ENCODE results near the gene ANAPC16.

The ANAPC16 gene

DNA sequence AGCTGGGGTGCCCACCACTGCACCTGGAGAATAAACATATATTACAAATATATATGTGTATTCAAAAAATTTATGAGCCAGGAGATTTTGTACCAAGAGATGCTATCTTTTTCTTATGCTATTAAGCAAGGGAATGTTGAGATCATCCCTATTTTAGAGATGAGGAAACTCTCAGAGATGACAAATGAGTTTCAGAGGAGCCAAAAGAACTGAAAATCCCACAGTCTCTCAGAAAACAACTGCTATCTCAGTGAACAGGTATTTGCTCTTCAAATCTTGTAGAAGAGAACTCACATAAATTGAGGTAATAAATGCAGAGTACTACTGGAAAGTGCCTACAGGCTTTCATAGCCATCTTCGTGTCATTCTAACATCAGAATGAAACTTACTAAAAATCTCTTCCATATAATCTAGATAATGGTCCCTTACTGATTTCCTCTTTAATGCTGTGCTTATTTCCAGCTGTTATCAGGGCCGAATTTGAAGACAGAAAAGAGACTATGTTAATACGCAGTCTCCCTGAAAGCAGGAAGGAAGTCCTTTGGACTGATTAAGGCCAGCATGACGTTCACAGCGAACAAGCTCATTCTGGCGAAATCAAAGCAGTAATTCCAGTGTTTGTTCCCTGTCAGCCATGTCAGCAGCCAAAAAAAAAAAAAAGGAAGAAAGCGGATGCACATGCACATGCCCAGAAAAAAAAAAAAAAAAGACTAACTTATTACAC lies 29.4 kb upstream of the ANAPC16 start:
- TF ChIP-seq, protein P1, sequence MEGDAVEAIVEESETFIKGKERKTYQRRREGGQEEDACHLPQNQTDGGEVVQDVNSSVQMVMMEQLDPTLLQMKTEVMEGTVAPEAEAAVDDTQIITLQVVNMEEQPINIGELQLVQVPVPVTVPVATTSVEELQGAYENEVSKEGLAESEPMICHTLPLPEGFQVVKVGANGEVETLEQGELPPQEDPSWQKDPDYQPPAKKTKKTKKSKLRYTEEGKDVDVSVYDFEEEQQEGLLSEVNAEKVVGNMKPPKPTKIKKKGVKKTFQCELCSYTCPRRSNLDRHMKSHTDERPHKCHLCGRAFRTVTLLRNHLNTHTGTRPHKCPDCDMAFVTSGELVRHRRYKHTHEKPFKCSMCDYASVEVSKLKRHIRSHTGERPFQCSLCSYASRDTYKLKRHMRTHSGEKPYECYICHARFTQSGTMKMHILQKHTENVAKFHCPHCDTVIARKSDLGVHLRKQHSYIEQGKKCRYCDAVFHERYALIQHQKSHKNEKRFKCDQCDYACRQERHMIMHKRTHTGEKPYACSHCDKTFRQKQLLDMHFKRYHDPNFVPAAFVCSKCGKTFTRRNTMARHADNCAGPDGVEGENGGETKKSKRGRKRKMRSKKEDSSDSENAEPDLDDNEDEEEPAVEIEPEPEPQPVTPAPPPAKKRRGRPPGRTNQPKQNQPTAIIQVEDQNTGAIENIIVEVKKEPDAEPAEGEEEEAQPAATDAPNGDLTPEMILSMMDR (IDR thresholded peaks at IDR 0.05; ENCODE audit: insufficient read depth, low read depth, low read length, missing control alignments), result no peak
- no peak overlapping the region for H3K4me3 ChIP-seq (ENCODE audit: low read length)
- no peak for DNase-seq (ENCODE audit: low read depth)

DNA sequence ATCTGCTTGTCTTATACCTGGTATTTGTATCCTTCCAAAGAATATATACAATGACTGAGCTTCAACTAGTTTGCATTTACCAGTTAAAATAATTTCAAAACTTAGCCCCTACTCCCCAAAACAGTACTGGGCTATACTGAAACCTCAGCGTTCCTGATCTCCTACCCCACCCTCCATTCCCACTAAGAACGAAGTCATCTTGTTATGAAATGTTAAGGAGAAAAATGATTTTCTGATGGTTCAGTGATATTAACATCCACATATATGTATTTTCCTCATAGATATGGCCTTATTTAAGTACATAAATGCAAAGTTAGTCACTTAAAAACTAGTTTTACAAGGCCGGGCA lies 28.9 kb upstream of the ANAPC16 start:
- TF ChIP-seq, protein P1 (IDR thresholded peaks at IDR 0.05; ENCODE audit: insufficient read depth, low read depth, low read length, missing control alignments), result no peak
- H3K4me3 ChIP-seq (ENCODE audit: low read length), result no peak overlapping the region
- no peak for DNase-seq (ENCODE audit: low read depth)

DNA sequence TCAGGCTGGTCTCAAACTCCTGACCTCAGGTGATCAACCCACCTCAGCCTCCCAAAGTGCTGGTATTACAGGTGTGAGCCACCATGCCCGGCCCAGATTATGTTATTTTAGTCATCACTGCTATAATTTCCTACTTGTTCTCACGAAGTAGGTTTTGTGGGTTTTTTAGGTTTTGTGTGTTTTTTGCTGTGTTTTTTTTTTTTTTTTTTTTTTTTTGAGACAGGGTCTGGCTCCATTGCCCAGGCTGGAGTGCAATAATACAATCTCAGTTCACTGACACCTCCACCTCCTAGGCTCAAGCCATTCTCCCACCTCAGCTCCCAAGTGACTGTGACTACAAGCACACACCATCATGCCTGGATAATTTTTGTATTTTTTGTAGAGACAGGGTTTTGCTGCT lies 20.9 kb upstream of the ANAPC16 start:
- DNase-seq (ENCODE audit: low read depth), result no peak
- no peak overlapping the region for H3K4me3 ChIP-seq (ENCODE audit: low read length)
- TF ChIP-seq, protein P1 (IDR thresholded peaks at IDR 0.05; ENCODE audit: insufficient read depth, low read depth, low read length, missing control alignments), result no peak

DNA sequence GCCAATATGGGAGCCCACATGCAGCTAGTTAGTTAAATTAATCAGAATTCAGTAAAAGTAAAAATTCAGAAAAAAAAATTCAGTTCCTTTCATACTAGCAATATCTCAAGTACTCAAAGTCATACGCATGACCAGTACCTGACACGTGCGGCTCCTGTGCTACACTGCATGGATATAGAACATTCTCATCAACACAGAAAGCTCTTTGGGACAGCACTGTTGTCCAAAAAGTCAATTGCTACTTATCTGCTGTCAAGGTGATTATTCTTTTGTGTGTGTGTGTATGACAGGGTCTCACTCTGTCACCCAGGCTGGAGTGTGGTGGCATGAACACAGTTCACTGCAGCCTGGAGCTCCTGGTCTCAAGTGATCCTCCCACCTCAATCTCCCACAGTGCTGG lies 14.9 kb upstream of the ANAPC16 start:
- no peak overlapping the region for H3K4me3 ChIP-seq (ENCODE audit: low read length)
- no peak for DNase-seq (ENCODE audit: low read depth)
- TF ChIP-seq, protein P1 (IDR thresholded peaks at IDR 0.05; ENCODE audit: insufficient read depth, low read depth, low read length, missing control alignments), result no peak

DNA sequence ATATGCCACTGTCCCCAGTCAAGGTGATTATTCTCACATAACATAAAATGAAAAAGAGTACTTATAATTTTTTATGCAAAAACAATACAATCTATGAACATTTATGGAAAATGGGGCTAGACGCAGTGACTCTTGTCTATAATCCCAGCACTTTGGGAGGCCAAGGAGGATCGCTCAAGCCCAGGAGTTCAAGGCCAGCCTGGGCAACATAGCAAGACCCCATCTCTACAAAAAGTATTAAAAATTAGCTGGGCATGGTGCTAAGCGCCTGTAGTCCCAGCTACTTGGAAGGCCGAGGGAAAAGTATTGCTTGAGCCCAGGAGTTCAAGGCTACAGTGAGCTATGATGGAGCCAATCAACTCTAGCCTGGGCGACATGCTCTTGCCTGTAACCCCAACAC lies 14.5 kb upstream of the ANAPC16 start:
- H3K4me3 ChIP-seq (ENCODE audit: low read length), result no peak overlapping the region
- TF ChIP-seq, protein P1 (IDR thresholded peaks at IDR 0.05; ENCODE audit: insufficient read depth, low read depth, low read length, missing control alignments), result no peak
- no peak for DNase-seq (ENCODE audit: low read depth)

DNA sequence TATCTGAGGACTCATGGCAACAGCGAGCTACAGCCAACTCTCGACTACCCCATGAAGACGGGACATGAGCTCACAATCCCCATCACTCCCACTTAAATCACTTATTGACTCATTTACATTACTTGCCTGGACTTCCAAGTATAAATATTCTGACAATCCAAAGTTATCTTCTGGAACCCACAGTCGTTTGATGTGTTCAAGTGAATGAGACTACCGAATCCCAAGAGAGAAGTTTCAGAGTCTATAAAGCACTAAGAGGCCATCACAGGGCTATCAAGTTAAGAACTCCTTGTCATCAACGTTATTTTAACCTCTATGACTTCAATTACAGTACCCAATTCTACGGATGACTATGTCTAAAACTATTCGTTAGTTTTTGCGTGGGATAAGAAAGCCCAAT lies 11.5 kb upstream of the ANAPC16 start:
- no peak overlapping the region for H3K4me3 ChIP-seq (ENCODE audit: low read length)
- no peak for DNase-seq (ENCODE audit: low read depth)
- TF ChIP-seq, protein P1 (IDR thresholded peaks at IDR 0.05; ENCODE audit: insufficient read depth, low read depth, low read length, missing control alignments), result no peak

DNA sequence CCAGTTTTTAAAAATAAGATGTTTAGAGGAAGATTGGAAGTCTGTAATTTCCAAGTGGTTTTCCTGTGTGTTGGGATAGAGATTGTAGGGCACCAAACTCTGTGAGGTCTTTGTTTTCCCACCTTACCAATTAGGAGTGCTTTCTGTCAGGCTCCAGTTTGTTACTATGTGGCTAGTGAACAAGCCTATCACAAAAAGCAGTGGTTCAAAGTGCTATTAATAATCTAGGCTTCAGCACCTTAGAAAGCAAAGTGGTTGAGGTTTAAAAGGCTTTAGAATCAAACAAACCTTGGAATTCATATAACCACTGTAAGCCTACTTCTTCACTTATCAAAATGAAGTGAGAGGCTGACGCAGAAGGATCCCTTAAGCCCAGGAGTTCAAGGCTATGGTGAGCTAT lies 11.1 kb upstream of the ANAPC16 start:
- DNase-seq (ENCODE audit: low read depth), result no peak
- TF ChIP-seq, protein P1 (IDR thresholded peaks at IDR 0.05; ENCODE audit: insufficient read depth, low read depth, low read length, missing control alignments), result no peak
- no peak overlapping the region for H3K4me3 ChIP-seq (ENCODE audit: low read length)

All from epithelial cell of esophagus (primary cell).